ENCODE measurements around the gene PPP1R1B. TPM values are rescaled to one million over a fixed set of nuclear protein-coding genes. Genes with fewer than 3 reads are reported as not detected.

Gene PPP1R1B
- polyA plus RNA-seq, 1 donor (not counting 4 experiments of a cell fraction or from before 2014, with no cell fraction given): 0.18 TPM

- peaks cover 5% of the 10 kb centered on the region for H3K4me1 ChIP-seq (ENCODE audit: control insufficient read depth, extremely low read depth, insufficient read depth, low read length)
- no peak overlapping the region for H3K4me2 ChIP-seq (ENCODE audit: control insufficient read depth, extremely low read depth, insufficient read depth, low read depth, low read length)
- no peaks in the 10 kb centered on the region for H3K79me2 ChIP-seq (ENCODE audit: control insufficient read depth, insufficient read depth, low read length)
- H3K27me3 ChIP-seq (ENCODE audit: control insufficient read depth, extremely low read depth, insufficient read depth, low read length): peaks cover 23% of the 10 kb centered on the region
- H3K9me1 ChIP-seq (ENCODE audit: control insufficient read depth, extremely low read depth, insufficient read depth, low read length): no peaks in the 10 kb centered on the region
- DNase-seq (ENCODE audit: low read depth, low spot score) (no peak), FAIRE-seq (no peak)
- no peak overlapping the region for H3K9ac ChIP-seq (ENCODE audit: control insufficient read depth, extremely low read depth, insufficient read depth, low read length)
- peaks cover 0 to 13% of the 10 kb centered on the region in 2 experiments for H3K36me3 ChIP-seq (ENCODE audit: control insufficient read depth in 2 of 2, extremely low read depth in 1 of 2, insufficient read depth in 2 of 2, low read length in 2 of 2)
- H2AFZ ChIP-seq (ENCODE audit: control insufficient read depth, low read length): no peak overlapping the region
- no peaks in the 10 kb centered on the region for H3K9me3 ChIP-seq (ENCODE audit: control insufficient read depth, low read depth, low read length)
- H3K4me3 ChIP-seq (ENCODE audit: control insufficient read depth in 2 of 3, extremely low read depth in 1 of 3, insufficient read depth in 2 of 3, low read depth in 1 of 3, low read length in 3 of 3): no peak overlapping the region
- dilution Hi-C loops (cut with MboI; ENCODE audit: extremely low pct_ligation_motif_present, low sequenced_read_pairs): no loop called here
- no peak overlapping the region for H3K27ac ChIP-seq (ENCODE audit: control insufficient read depth, insufficient read depth, low read length)
- no peaks in the 10 kb centered on the region for H4K20me1 ChIP-seq (ENCODE audit: control insufficient read depth, extremely low read depth, insufficient read depth, low read length)
- TF ChIP-seq EZH2 (IDR thresholded peaks at IDR 0.05; ENCODE audit: low read length) (no peak), CTCF (optimal IDR thresholded peaks at IDR 0.05 in 1 of 3, IDR thresholded peaks at IDR 0.05 in 1 of 3, conservative IDR thresholded peaks at IDR 0.05 in 1 of 3; ENCODE audit: extremely low read depth in 1 of 3, insufficient read depth in 2 of 3, low read length in 3 of 3) (no peak)
Measured at GRCh38 chr17:39663340-39663687, 36.6 kb downstream of the PPP1R1B start.

GRCh38 chr17:39663688-39664580 lies 37.2 kb downstream of the PPP1R1B start:
- dilution Hi-C loops (cut with MboI; ENCODE audit: extremely low pct_ligation_motif_present, low sequenced_read_pairs): no loop called here
- peaks cover 8% of the 10 kb centered on the region for H3K4me1 ChIP-seq (ENCODE audit: control insufficient read depth, extremely low read depth, insufficient read depth, low read length)
- H3K4me2 ChIP-seq (ENCODE audit: control insufficient read depth, extremely low read depth, insufficient read depth, low read depth, low read length): no peak overlapping the region
- no peaks in the 10 kb centered on the region for H3K79me2 ChIP-seq (ENCODE audit: control insufficient read depth, insufficient read depth, low read length)
- H3K27me3 ChIP-seq (ENCODE audit: control insufficient read depth, extremely low read depth, insufficient read depth, low read length): peaks cover 28% of the 10 kb centered on the region
- TF ChIP-seq CTCF (optimal IDR thresholded peaks at IDR 0.05 in 1 of 3, IDR thresholded peaks at IDR 0.05 in 1 of 3, conservative IDR thresholded peaks at IDR 0.05 in 1 of 3; ENCODE audit: extremely low read depth in 1 of 3, insufficient read depth in 2 of 3, low read length in 3 of 3) (no peak), EZH2 (IDR thresholded peaks at IDR 0.05; ENCODE audit: low read length) (no peak)
- no peak overlapping the region for H3K27ac ChIP-seq (ENCODE audit: control insufficient read depth, insufficient read depth, low read length)
- H4K20me1 ChIP-seq (ENCODE audit: control insufficient read depth, extremely low read depth, insufficient read depth, low read length): no peaks in the 10 kb centered on the region
- DNase-seq (ENCODE audit: low read depth, low spot score): no peak
- no peak overlapping the region for H2AFZ ChIP-seq (ENCODE audit: control insufficient read depth, low read length)
- peaks cover 0 to 8% of the 10 kb centered on the region in 2 experiments for H3K36me3 ChIP-seq (ENCODE audit: control insufficient read depth in 2 of 2, extremely low read depth in 1 of 2, insufficient read depth in 2 of 2, low read length in 2 of 2)
- no peak overlapping the region for H3K9ac ChIP-seq (ENCODE audit: control insufficient read depth, extremely low read depth, insufficient read depth, low read length)
- no peak overlapping the region for H3K4me3 ChIP-seq (ENCODE audit: control insufficient read depth in 2 of 3, extremely low read depth in 1 of 3, insufficient read depth in 2 of 3, low read depth in 1 of 3, low read length in 3 of 3)
- FAIRE-seq: no peak
- no peaks in the 10 kb centered on the region for H3K9me1 ChIP-seq (ENCODE audit: control insufficient read depth, extremely low read depth, insufficient read depth, low read length)
- H3K9me3 ChIP-seq (ENCODE audit: control insufficient read depth, low read depth, low read length): no peaks in the 10 kb centered on the region
